ENCODE results near the gene PTPN6. TPM values are rescaled to one million over a fixed set of nuclear protein-coding genes. Genes with fewer than 3 reads are reported as not detected.

Gene PTPN6
- total and polyA plus RNA-seq, 4 experiments from 2014 or later: 126 to 325 (median 194) TPM

GRCh38 chr12:6979021-6979420 is 27.9 kb downstream of the PTPN6 start:
- Mint-ChIP-seq H3K36me3 (peaks cover 42 to 80% of the 10 kb centered on the region in 2 donors), H3K27me3 (no peaks in the 10 kb centered on the region), H3K4me3 (no peak overlapping the region), H3K9me3 (no peaks in the 10 kb centered on the region), H3K27ac (peak overlapping the region in 2 of 7 donors; percentile 25 to 68), H3K4me1 (peaks cover 0 to 5% (median 0%) of the 10 kb centered on the region in 4 donors)
- CTCF ChIA-PET (ENCODE audit: partially characterized antibody): interaction anchor here (1.0 to 1.3 kb wide), 3 partner anchors 13 to 59 kb away, joined by 3 read pairs; partner anchors contain the start of gene LPCAT3
- POLR2A ChIA-PET (ENCODE audit: partially characterized antibody): no interaction called here
- intact Hi-C loops (cut with micrococcal nuclease): no loop called here
- no peaks in the 10 kb centered on the region for H3K9me3 ChIP-seq (ENCODE audit: control insufficient read depth in 1 of 2, low read length in 2 of 2)
- H3K4me3 ChIP-seq (ENCODE audit: low read length in 2 of 2): no peak overlapping the region
- no peak for DNase-seq
- peaks cover 46% of the 10 kb centered on the region for H3K36me3 ChIP-seq (ENCODE audit: insufficient read depth, low read length)
- H3K4me1 ChIP-seq (ENCODE audit: insufficient read depth, low read length): no peaks in the 10 kb centered on the region
- no peak overlapping the region for H3K27ac ChIP-seq (ENCODE audit: low read depth, low read length)
- H3K27me3 ChIP-seq (ENCODE audit: insufficient read depth, low read length): no peaks in the 10 kb centered on the region

- no peaks in the 10 kb centered on the region for H3K27me3 Mint-ChIP-seq
- intact Hi-C loops (cut with micrococcal nuclease): no loop called here
- H3K27ac Mint-ChIP-seq: peak overlapping the region in 3 of 7 donors; percentile 23 to 68 (median 25)
- no peak overlapping the region for H3K4me3 Mint-ChIP-seq
- no peaks in the 10 kb centered on the region for H3K27me3 ChIP-seq (ENCODE audit: insufficient read depth, low read length)
- ChIA-PET POLR2A (ENCODE audit: partially characterized antibody) (no interaction called here), CTCF (ENCODE audit: partially characterized antibody) (interaction anchor here (1.0 to 1.3 kb wide), 3 partner anchors 12 to 58 kb away, joined by 3 read pairs; partner anchors contain the start of gene LPCAT3)
- peaks cover 42 to 78% of the 10 kb centered on the region in 2 donors for H3K36me3 Mint-ChIP-seq
- peaks cover 42% of the 10 kb centered on the region for H3K36me3 ChIP-seq (ENCODE audit: insufficient read depth, low read length)
- H3K4me3 ChIP-seq (ENCODE audit: low read length in 2 of 2): no peak overlapping the region
- H3K27ac ChIP-seq (ENCODE audit: low read depth, low read length): no peak overlapping the region
- DNase-seq: no peak
- H3K9me3 Mint-ChIP-seq: no peaks in the 10 kb centered on the region
- H3K9me3 ChIP-seq (ENCODE audit: control insufficient read depth in 1 of 2, low read length in 2 of 2): no peaks in the 10 kb centered on the region
- H3K4me1 Mint-ChIP-seq: peaks cover 0 to 1% (median 0%) of the 10 kb centered on the region in 4 donors
- H3K4me1 ChIP-seq (ENCODE audit: insufficient read depth, low read length): no peaks in the 10 kb centered on the region
Observed at GRCh38 chr12:6979453-6979852, 28.3 kb downstream of the PTPN6 start.

GRCh38 chr12:6980075-6980474 is 28.9 kb downstream of the PTPN6 start:
- peak overlapping the region in 1 of 7 donors; percentile 42 for H3K27ac Mint-ChIP-seq
- H3K36me3 ChIP-seq (ENCODE audit: insufficient read depth, low read length): peaks cover 35% of the 10 kb centered on the region
- intact Hi-C loops (cut with micrococcal nuclease): no loop called here
- ChIA-PET CTCF (ENCODE audit: partially characterized antibody) (interaction anchor here (1.1 kb wide), 1 partner anchor 12 kb away, joined by 3 read pairs; no protein-coding TSS in a partner anchor), POLR2A (ENCODE audit: partially characterized antibody) (no interaction called here)
- no peaks in the 10 kb centered on the region for H3K27me3 Mint-ChIP-seq
- no peak overlapping the region for H3K4me3 ChIP-seq (ENCODE audit: low read length in 2 of 2)
- H3K4me3 Mint-ChIP-seq: no peak overlapping the region
- H3K27me3 ChIP-seq (ENCODE audit: insufficient read depth, low read length): no peaks in the 10 kb centered on the region
- H3K9me3 ChIP-seq (ENCODE audit: control insufficient read depth in 1 of 2, low read length in 2 of 2): no peaks in the 10 kb centered on the region
- H3K36me3 Mint-ChIP-seq: peaks cover 41 to 74% of the 10 kb centered on the region in 2 donors
- no peak for DNase-seq
- no peaks in the 10 kb centered on the region for H3K4me1 Mint-ChIP-seq
- no peaks in the 10 kb centered on the region for H3K9me3 Mint-ChIP-seq
- H3K4me1 ChIP-seq (ENCODE audit: insufficient read depth, low read length): no peaks in the 10 kb centered on the region
- no peak overlapping the region for H3K27ac ChIP-seq (ENCODE audit: low read depth, low read length)

- no peak overlapping the region for H3K4me3 ChIP-seq (ENCODE audit: low read length in 2 of 2)
- Mint-ChIP-seq H3K4me1 (no peaks in the 10 kb centered on the region), H3K27ac (peak overlapping the region in 2 of 7 donors; percentile 16 to 32), H3K36me3 (peaks cover 36 to 67% of the 10 kb centered on the region in 2 donors), H3K9me3 (no peaks in the 10 kb centered on the region), H3K4me3 (no peak overlapping the region), H3K27me3 (no peaks in the 10 kb centered on the region)
- no peak for DNase-seq
- H3K27ac ChIP-seq (ENCODE audit: low read depth, low read length): no peak overlapping the region
- intact Hi-C loops (cut with micrococcal nuclease): no loop called here
- H3K36me3 ChIP-seq (ENCODE audit: insufficient read depth, low read length): peaks cover 29% of the 10 kb centered on the region
- ChIA-PET POLR2A (ENCODE audit: partially characterized antibody) (no interaction called here), CTCF (ENCODE audit: partially characterized antibody) (no interaction called here)
- H3K9me3 ChIP-seq (ENCODE audit: control insufficient read depth in 1 of 2, low read length in 2 of 2): no peaks in the 10 kb centered on the region
- no peaks in the 10 kb centered on the region for H3K4me1 ChIP-seq (ENCODE audit: insufficient read depth, low read length)
- no peaks in the 10 kb centered on the region for H3K27me3 ChIP-seq (ENCODE audit: insufficient read depth, low read length)
Observed at GRCh38 chr12:6980740-6981139, 29.6 kb downstream of the PTPN6 start.

GRCh38 chr12:6981152-6982052 is 30.2 kb downstream of the PTPN6 start:
- Mint-ChIP-seq H3K27me3 (no peaks in the 10 kb centered on the region), H3K36me3 (peaks cover 32 to 66% of the 10 kb centered on the region in 2 donors), H3K9me3 (no peaks in the 10 kb centered on the region), H3K4me1 (peaks cover 0 to 1% (median 0%) of the 10 kb centered on the region in 4 donors), H3K27ac (peak overlapping the region in 4 of 7 donors; percentile 16 to 82 (median 34)), H3K4me3 (no peak overlapping the region)
- Histone ChIP-seq H3K4me1 (ENCODE audit: insufficient read depth, low read length) (no peaks in the 10 kb centered on the region), H3K27ac (ENCODE audit: low read depth, low read length) (no peak overlapping the region), H3K9me3 (ENCODE audit: control insufficient read depth in 1 of 2, low read length in 2 of 2) (no peaks in the 10 kb centered on the region), H3K27me3 (ENCODE audit: insufficient read depth, low read length) (no peaks in the 10 kb centered on the region), H3K4me3 (ENCODE audit: low read length in 2 of 2) (no peak overlapping the region), H3K36me3 (ENCODE audit: insufficient read depth, low read length) (peaks cover 22% of the 10 kb centered on the region)
- ChIA-PET POLR2A (ENCODE audit: partially characterized antibody) (no interaction called here), CTCF (ENCODE audit: partially characterized antibody) (no interaction called here)
- intact Hi-C loops (cut with micrococcal nuclease): no loop called here
- no peak for DNase-seq

- H3K9me3 Mint-ChIP-seq: no peaks in the 10 kb centered on the region
- POLR2A ChIA-PET (ENCODE audit: partially characterized antibody): interaction anchor here (1.2 kb wide), 1 partner anchor 35 kb away, joined by 3 read pairs; the partner anchor contains the start of gene LPCAT3
Observed at GRCh38 chr12:6982532-6982931, 31.4 kb downstream of the PTPN6 start.

GRCh38 chr12:6987956-6988553 is 36.9 kb downstream of the PTPN6 start:
- H3K4me1 ChIP-seq (ENCODE audit: insufficient read depth, low read length): no peaks in the 10 kb centered on the region
- intact Hi-C loops (cut with micrococcal nuclease): no loop called here
- DNase-seq: no peak
- Mint-ChIP-seq H3K9me3 (no peaks in the 10 kb centered on the region), H3K4me1 (peaks cover 0 to 4% (median 1%) of the 10 kb centered on the region in 4 donors), H3K27me3 (no peaks in the 10 kb centered on the region), H3K36me3 (peaks cover 9 to 35% of the 10 kb centered on the region in 2 donors), H3K27ac (peak overlapping the region in 1 of 7 donors; percentile 6), H3K4me3 (no peak overlapping the region)
- no peaks in the 10 kb centered on the region for H3K27me3 ChIP-seq (ENCODE audit: insufficient read depth, low read length)
- ChIA-PET POLR2A (ENCODE audit: partially characterized antibody) (no interaction called here), CTCF (ENCODE audit: partially characterized antibody) (no interaction called here)
- peaks cover 11% of the 10 kb centered on the region for H3K36me3 ChIP-seq (ENCODE audit: insufficient read depth, low read length)
- no peak overlapping the region for H3K27ac ChIP-seq (ENCODE audit: low read depth, low read length)
- no peaks in the 10 kb centered on the region for H3K9me3 ChIP-seq (ENCODE audit: control insufficient read depth in 1 of 2, low read length in 2 of 2)
- no peak overlapping the region for H3K4me3 ChIP-seq (ENCODE audit: low read length in 2 of 2)

More at GRCh38 chr12:6982532-6982931, 31.4 kb downstream of the PTPN6 start:
- H3K4me3 ChIP-seq (ENCODE audit: low read length in 2 of 2): no peak overlapping the region
- H3K4me1 ChIP-seq (ENCODE audit: insufficient read depth, low read length): no peaks in the 10 kb centered on the region
- no peaks in the 10 kb centered on the region for H3K9me3 ChIP-seq (ENCODE audit: control insufficient read depth in 1 of 2, low read length in 2 of 2)
- H3K27ac ChIP-seq (ENCODE audit: low read depth, low read length): no peak overlapping the region
- Mint-ChIP-seq H3K4me1 (peaks cover 0 to 1% (median 0%) of the 10 kb centered on the region in 4 donors), H3K27me3 (no peaks in the 10 kb centered on the region), H3K27ac (peak overlapping the region in 2 of 7 donors; percentile 42 to 68), H3K36me3 (peaks cover 23 to 61% of the 10 kb centered on the region in 2 donors), H3K4me3 (no peak overlapping the region)
- no peak for DNase-seq
- CTCF ChIA-PET (ENCODE audit: partially characterized antibody): interaction anchor here (1.1 to 1.4 kb wide), 2 partner anchors 26 to 80 kb away, joined by 3 to 6 read pairs; no protein-coding TSS in a partner anchor
- intact Hi-C loops (cut with micrococcal nuclease): no loop called here
- no peaks in the 10 kb centered on the region for H3K27me3 ChIP-seq (ENCODE audit: insufficient read depth, low read length)
- peaks cover 13% of the 10 kb centered on the region for H3K36me3 ChIP-seq (ENCODE audit: insufficient read depth, low read length)

All from CD4-positive, alpha-beta memory T cell (primary cell).